Lower lobe of right lung (tissue), 2 donors: ENCODE data around the gene ZNF805. TPM values are rescaled to one million over a fixed set of nuclear protein-coding genes. Genes with fewer than 3 reads are reported as not detected.
"Not testable (repeated sequence)": the region's sequence is repeated elsewhere in the genome, so short reads cannot be mapped to it uniquely, and the experiment has no call there.

Experiments used
- ATAC-seq, 2 donors: fragments of 200-7000 bp; cut with Tn5 transposase; one replicate each; pipeline ENCODE4 v1.9.1; 2020 to 2022; ENCODE audit warnings: mild to moderate bottlenecking in 2 of 2, moderate library complexity in 2 of 2
- DNase-seq: peaks from one replicate; pipeline ENCODE4 v3.0.0-alpha.2; 2020
- H3K27ac ChIP-seq: fragments of 200-600 bp; one replicate; pipeline ENCODE4 v1.8.0; 2022
- H3K27me3 ChIP-seq: fragments of 200-600 bp; one replicate; pipeline ENCODE4 v1.8.0; 2022; ENCODE audit warnings: low read depth
- H3K36me3 ChIP-seq: fragments of 200-600 bp; one replicate; pipeline ENCODE4 v1.8.0; 2022; ENCODE audit warnings: mild to moderate bottlenecking
- H3K4me1 ChIP-seq: fragments of 200-600 bp; one replicate; pipeline ENCODE4 v1.8.0; 2022
- H3K4me3 ChIP-seq: fragments of 200-600 bp; one replicate; pipeline ENCODE4 v1.8.0; 2022; ENCODE audit warnings: mild to moderate bottlenecking
- H3K9me3 ChIP-seq: fragments of 200-600 bp; one replicate; pipeline ENCODE4 v1.8.0; 2022
- CTCF ChIP-seq: fragments of 200-600 bp; IDR thresholded peaks from one replicate; pipeline ENCODE4 v1.8.0; 2022; ENCODE audit warnings: antibody characterized with exemption, mild to moderate bottlenecking
- intact Hi-C: fragments of 100-400 bp; cut with DNase I; formaldehyde crosslinking; loops from one replicate; pipeline ENCODE4 v1.11.0; 2022
- total RNA-seq: library from RNA; stranded (reverse); fragmentation: NEBNext Ultra II Directional; extraction: Animal tissue kit (Norgen Biotek cat#: 25700); gene quantifications from one replicate; pipeline ENCODE4 v1.2.1, GENCODE V29; 2021
- donor health status: DM: no; HTN: yes; CAD: no; lungs with severe emphysema.

The ZNF805 gene
- total RNA-seq, 1 donor from 2014 or later: 13.6 TPM

GRCh38 chr19:57248646-57249045, 8.2 kb downstream of the ZNF805 start:
- Histone ChIP-seq H3K4me1 (no peaks in the 10 kb centered on the region), H3K27ac (no peak overlapping the region), H3K9me3 (no peaks in the 10 kb centered on the region), H3K27me3 (no peaks in the 10 kb centered on the region), H3K4me3 (no peak overlapping the region), H3K36me3 (peaks cover 96% of the 10 kb centered on the region)
- TF ChIP-seq CTCF: no peak
- no peak for ATAC-seq
- DNase-seq: no peak
- intact Hi-C loops: no loop called here

GRCh38 chr19:57249329-57249728, 8.9 kb downstream of the ZNF805 start:
- Histone ChIP-seq H3K36me3 (peaks cover 96% of the 10 kb centered on the region), H3K9me3 (no peaks in the 10 kb centered on the region), H3K27ac (no peak overlapping the region), H3K4me3 (no peak overlapping the region), H3K4me1 (no peaks in the 10 kb centered on the region), H3K27me3 (no peaks in the 10 kb centered on the region)
- intact Hi-C loops: no loop called here
- ATAC-seq (no peak), DNase-seq (no peak)
- no peak for TF ChIP-seq CTCF

- H3K9me3 ChIP-seq, H3K27me3 ChIP-seq, ATAC-seq, H3K27ac ChIP-seq, DNase-seq, H3K4me3 ChIP-seq, H3K4me1 ChIP-seq, intact Hi-C loops: not testable (repeated sequence)
- peaks cover 79% of the 10 kb centered on the region for H3K36me3 ChIP-seq
Observed at GRCh38 chr19:57253767-57254166, 13.3 kb downstream of the ZNF805 start.

GRCh38 chr19:57262044-57262443, 21.6 kb downstream of the ZNF805 start:
- intact Hi-C loops: no loop called here
- H3K4me1 ChIP-seq: no peaks in the 10 kb centered on the region
- no peak overlapping the region for H3K27ac ChIP-seq
- DNase-seq (no peak), ATAC-seq (no peak)
- TF ChIP-seq CTCF: no peak
- H3K4me3 ChIP-seq: no peak overlapping the region
- no peaks in the 10 kb centered on the region for H3K9me3 ChIP-seq
- H3K27me3 ChIP-seq: no peaks in the 10 kb centered on the region
- peaks cover 19% of the 10 kb centered on the region for H3K36me3 ChIP-seq

- Histone ChIP-seq H3K9me3 (no peaks in the 10 kb centered on the region), H3K27ac (no peak overlapping the region), H3K4me3 (no peak overlapping the region), H3K4me1 (no peaks in the 10 kb centered on the region), H3K36me3 (peaks cover 17% of the 10 kb centered on the region), H3K27me3 (no peaks in the 10 kb centered on the region)
- no peak for TF ChIP-seq CTCF
- no peak for DNase-seq
- intact Hi-C loops: no loop called here
- ATAC-seq: no peak
Observed at GRCh38 chr19:57263244-57263741, 22.9 kb downstream of the ZNF805 start.

- H3K27ac ChIP-seq: no peak overlapping the region
- intact Hi-C loops: no loop called here
- TF ChIP-seq CTCF: no peak
- H3K4me3 ChIP-seq: no peak overlapping the region
- no peaks in the 10 kb centered on the region for H3K9me3 ChIP-seq
- no peaks in the 10 kb centered on the region for H3K36me3 ChIP-seq
- no peaks in the 10 kb centered on the region for H3K27me3 ChIP-seq
- no peak for ATAC-seq
- no peaks in the 10 kb centered on the region for H3K4me1 ChIP-seq
- no peak for DNase-seq
Observed at GRCh38 chr19:57267291-57267690, 26.9 kb downstream of the ZNF805 start.
